ENCODE measurements around the gene KRTAP1-4. TPM values are rescaled to one million over a fixed set of nuclear protein-coding genes. Genes with fewer than 3 reads are reported as not detected.

The KRTAP1-4 gene
- total and polyA plus RNA-seq, 2 of the 8 experiments (the other 6 are each of a cell fraction or from before 2014, with no cell fraction given) = not detected

Small RNAs within 50 kb of the gene (small RNA-seq; reads per million reads assigned to genes)
- gene KRTAP3-4P (ENCODE audit: insufficient read depth) = not detected

Other genes starting within 250 kb of the KRTAP1-4 start
Only the 30 nearest of the 38 such genes appear.
- gene KRT12, start 163.0 kb downstream of the KRTAP1-4 start, total RNA-seq (2021; fragmentation: NEBNext Ultra II Directional; extraction: Animal tissue kit (Norgen Biotek cat#: 25700)) = not detected in 2 replicates
- gene KRT12, start 163.0 kb downstream of the KRTAP1-4 start, polyA plus RNA-seq (2011; rRNA removed) = 0.03 TPM in 1 of 2 replicates, not detected in the other
- gene KRT20, start 145.0 kb downstream of the KRTAP1-4 start, total RNA-seq (2021; fragmentation: NEBNext Ultra II Directional; extraction: Animal tissue kit (Norgen Biotek cat#: 25700)) = not detected in 2 replicates
- not detected in 2 replicates for gene KRT20, start 145.0 kb downstream of the KRTAP1-4 start, polyA plus RNA-seq (2011; rRNA removed)
- not detected in 2 replicates for gene KRT23, start 92.5 kb downstream of the KRTAP1-4 start, total RNA-seq (2021; fragmentation: NEBNext Ultra II Directional; extraction: Animal tissue kit (Norgen Biotek cat#: 25700))
- not detected in 2 replicates for gene KRT23, start 92.5 kb downstream of the KRTAP1-4 start, polyA plus RNA-seq (2011; rRNA removed)
- not detected in 2 replicates for gene KRT39, start 63.2 kb downstream of the KRTAP1-4 start, total RNA-seq (2021; fragmentation: NEBNext Ultra II Directional; extraction: Animal tissue kit (Norgen Biotek cat#: 25700))
- not detected in 2 replicates for gene KRT39, start 63.2 kb downstream of the KRTAP1-4 start, polyA plus RNA-seq (2011; rRNA removed)
- gene KRT40, start 45.9 kb downstream of the KRTAP1-4 start, total RNA-seq (2021; fragmentation: NEBNext Ultra II Directional; extraction: Animal tissue kit (Norgen Biotek cat#: 25700)) = not detected in 2 replicates
- gene KRT40, start 45.9 kb downstream of the KRTAP1-4 start, polyA plus RNA-seq (2011; rRNA removed) = not detected in 2 replicates
- gene KRTAP3-3, start 36.0 kb downstream of the KRTAP1-4 start, total RNA-seq (2021; fragmentation: NEBNext Ultra II Directional; extraction: Animal tissue kit (Norgen Biotek cat#: 25700)) = not detected in 2 replicates
- gene KRTAP3-3, start 36.0 kb downstream of the KRTAP1-4 start, polyA plus RNA-seq (2011; rRNA removed) = not detected in 2 replicates
- gene KRTAP3-2, start 30.3 kb downstream of the KRTAP1-4 start, total RNA-seq (2021; fragmentation: NEBNext Ultra II Directional; extraction: Animal tissue kit (Norgen Biotek cat#: 25700)) = not detected in 2 replicates
- gene KRTAP3-2, start 30.3 kb downstream of the KRTAP1-4 start, polyA plus RNA-seq (2011; rRNA removed) = not detected in 2 replicates
- gene KRTAP3-1, start 21.1 kb downstream of the KRTAP1-4 start, total RNA-seq (2021; fragmentation: NEBNext Ultra II Directional; extraction: Animal tissue kit (Norgen Biotek cat#: 25700)) = not detected in 2 replicates
- not detected in 2 replicates for gene KRTAP3-1, start 21.1 kb downstream of the KRTAP1-4 start, polyA plus RNA-seq (2011; rRNA removed)
- gene KRTAP1-5, start 3.0 kb downstream of the KRTAP1-4 start, total RNA-seq (2021; fragmentation: NEBNext Ultra II Directional; extraction: Animal tissue kit (Norgen Biotek cat#: 25700)) = not detected in 2 replicates
- not detected in 2 replicates for gene KRTAP1-5, start 3.0 kb downstream of the KRTAP1-4 start, polyA plus RNA-seq (2011; rRNA removed)
- not detected in 2 replicates for gene KRTAP1-3, start 4.7 kb upstream of the KRTAP1-4 start, total RNA-seq (2021; fragmentation: NEBNext Ultra II Directional; extraction: Animal tissue kit (Norgen Biotek cat#: 25700))
- gene KRTAP1-3, start 4.7 kb upstream of the KRTAP1-4 start, polyA plus RNA-seq (2011; rRNA removed) = not detected in 2 replicates
- gene KRTAP1-1, start 11.3 kb upstream of the KRTAP1-4 start, total RNA-seq (2021; fragmentation: NEBNext Ultra II Directional; extraction: Animal tissue kit (Norgen Biotek cat#: 25700)) = not detected in 2 replicates
- gene KRTAP1-1, start 11.3 kb upstream of the KRTAP1-4 start, polyA plus RNA-seq (2011; rRNA removed) = not detected in 2 replicates
- gene KRTAP2-1, start 17.1 kb upstream of the KRTAP1-4 start, total RNA-seq (2021; fragmentation: NEBNext Ultra II Directional; extraction: Animal tissue kit (Norgen Biotek cat#: 25700)) = not detected in 2 replicates
- not detected in 2 replicates for gene KRTAP2-1, start 17.1 kb upstream of the KRTAP1-4 start, polyA plus RNA-seq (2011; rRNA removed)
- not detected in 2 replicates for gene KRTAP2-2, start 25.0 kb upstream of the KRTAP1-4 start, total RNA-seq (2021; fragmentation: NEBNext Ultra II Directional; extraction: Animal tissue kit (Norgen Biotek cat#: 25700))
- not detected in 2 replicates for gene KRTAP2-2, start 25.0 kb upstream of the KRTAP1-4 start, polyA plus RNA-seq (2011; rRNA removed)
- not detected in 2 replicates for gene KRTAP2-3, start 29.9 kb upstream of the KRTAP1-4 start, total RNA-seq (2021; fragmentation: NEBNext Ultra II Directional; extraction: Animal tissue kit (Norgen Biotek cat#: 25700))
- gene KRTAP2-3, start 29.9 kb upstream of the KRTAP1-4 start, polyA plus RNA-seq (2011; rRNA removed) = not detected in 2 replicates
- not detected in 2 replicates for gene KRTAP2-4, start 35.7 kb upstream of the KRTAP1-4 start, total RNA-seq (2021; fragmentation: NEBNext Ultra II Directional; extraction: Animal tissue kit (Norgen Biotek cat#: 25700))
- not detected in 2 replicates for gene KRTAP2-4, start 35.7 kb upstream of the KRTAP1-4 start, polyA plus RNA-seq (2011; rRNA removed)
- gene KRTAP4-7, start 54.0 kb upstream of the KRTAP1-4 start, total RNA-seq (2021; fragmentation: NEBNext Ultra II Directional; extraction: Animal tissue kit (Norgen Biotek cat#: 25700)) = not detected in 2 replicates
- gene KRTAP4-7, start 54.0 kb upstream of the KRTAP1-4 start, polyA plus RNA-seq (2011; rRNA removed) = not detected in 2 replicates
- not detected in 2 replicates for gene KRTAP4-8, start 67.9 kb upstream of the KRTAP1-4 start, total RNA-seq (2021; fragmentation: NEBNext Ultra II Directional; extraction: Animal tissue kit (Norgen Biotek cat#: 25700))
- not detected in 2 replicates for gene KRTAP4-8, start 67.9 kb upstream of the KRTAP1-4 start, polyA plus RNA-seq (2011; rRNA removed)
- gene KRTAP4-16, start 72.0 kb upstream of the KRTAP1-4 start, total RNA-seq (2021; fragmentation: NEBNext Ultra II Directional; extraction: Animal tissue kit (Norgen Biotek cat#: 25700)) = not detected in 2 replicates
- not detected in 2 replicates for gene KRTAP4-16, start 72.0 kb upstream of the KRTAP1-4 start, polyA plus RNA-seq (2011; rRNA removed)
- not detected in 2 replicates for gene KRTAP4-9, start 75.2 kb upstream of the KRTAP1-4 start, total RNA-seq (2021; fragmentation: NEBNext Ultra II Directional; extraction: Animal tissue kit (Norgen Biotek cat#: 25700))
- 0.06 TPM in 1 of 2 replicates, not detected in the other for gene KRTAP4-9, start 75.2 kb upstream of the KRTAP1-4 start, polyA plus RNA-seq (2011; rRNA removed)
- gene KRTAP4-11, start 88.2 kb upstream of the KRTAP1-4 start, total RNA-seq (2021; fragmentation: NEBNext Ultra II Directional; extraction: Animal tissue kit (Norgen Biotek cat#: 25700)) = not detected in 2 replicates
- not detected in 2 replicates for gene KRTAP4-11, start 88.2 kb upstream of the KRTAP1-4 start, polyA plus RNA-seq (2011; rRNA removed)
- not detected in 2 replicates for gene KRTAP4-12, start 94.0 kb upstream of the KRTAP1-4 start, total RNA-seq (2021; fragmentation: NEBNext Ultra II Directional; extraction: Animal tissue kit (Norgen Biotek cat#: 25700))
- not detected in 2 replicates for gene KRTAP4-12, start 94.0 kb upstream of the KRTAP1-4 start, polyA plus RNA-seq (2011; rRNA removed)
- not detected in 2 replicates for gene KRTAP4-6, start 110.3 kb upstream of the KRTAP1-4 start, total RNA-seq (2021; fragmentation: NEBNext Ultra II Directional; extraction: Animal tissue kit (Norgen Biotek cat#: 25700))
- not detected in 2 replicates for gene KRTAP4-6, start 110.3 kb upstream of the KRTAP1-4 start, polyA plus RNA-seq (2011; rRNA removed)
- gene KRTAP4-5, start 119.6 kb upstream of the KRTAP1-4 start, total RNA-seq (2021; fragmentation: NEBNext Ultra II Directional; extraction: Animal tissue kit (Norgen Biotek cat#: 25700)) = not detected in 2 replicates
- not detected in 2 replicates for gene KRTAP4-5, start 119.6 kb upstream of the KRTAP1-4 start, polyA plus RNA-seq (2011; rRNA removed)
- gene KRTAP4-4, start 130.6 kb upstream of the KRTAP1-4 start, total RNA-seq (2021; fragmentation: NEBNext Ultra II Directional; extraction: Animal tissue kit (Norgen Biotek cat#: 25700)) = not detected in 2 replicates
- gene KRTAP4-4, start 130.6 kb upstream of the KRTAP1-4 start, polyA plus RNA-seq (2011; rRNA removed) = not detected in 2 replicates
- gene KRTAP4-3, start 138.0 kb upstream of the KRTAP1-4 start, total RNA-seq (2021; fragmentation: NEBNext Ultra II Directional; extraction: Animal tissue kit (Norgen Biotek cat#: 25700)) = not detected in 2 replicates
- not detected in 2 replicates for gene KRTAP4-3, start 138.0 kb upstream of the KRTAP1-4 start, polyA plus RNA-seq (2011; rRNA removed)
- gene KRTAP4-2, start 148.0 kb upstream of the KRTAP1-4 start, total RNA-seq (2021; fragmentation: NEBNext Ultra II Directional; extraction: Animal tissue kit (Norgen Biotek cat#: 25700)) = not detected in 2 replicates
- not detected in 2 replicates for gene KRTAP4-2, start 148.0 kb upstream of the KRTAP1-4 start, polyA plus RNA-seq (2011; rRNA removed)
- gene KRTAP4-1, start 154.7 kb upstream of the KRTAP1-4 start, total RNA-seq (2021; fragmentation: NEBNext Ultra II Directional; extraction: Animal tissue kit (Norgen Biotek cat#: 25700)) = not detected in 2 replicates
- gene KRTAP4-1, start 154.7 kb upstream of the KRTAP1-4 start, polyA plus RNA-seq (2011; rRNA removed) = 0.16 TPM in 1 of 2 replicates, not detected in the other
- not detected in 2 replicates for gene KRTAP9-1, start 159.7 kb upstream of the KRTAP1-4 start, total RNA-seq (2021; fragmentation: NEBNext Ultra II Directional; extraction: Animal tissue kit (Norgen Biotek cat#: 25700))
- gene KRTAP9-1, start 159.7 kb upstream of the KRTAP1-4 start, polyA plus RNA-seq (2011; rRNA removed) = not detected in 2 replicates
- not detected in 2 replicates for gene KRTAP9-2, start 196.5 kb upstream of the KRTAP1-4 start, total RNA-seq (2021; fragmentation: NEBNext Ultra II Directional; extraction: Animal tissue kit (Norgen Biotek cat#: 25700))
- not detected in 2 replicates for gene KRTAP9-2, start 196.5 kb upstream of the KRTAP1-4 start, polyA plus RNA-seq (2011; rRNA removed)
- gene KRTAP9-3, start 202.3 kb upstream of the KRTAP1-4 start, total RNA-seq (2021; fragmentation: NEBNext Ultra II Directional; extraction: Animal tissue kit (Norgen Biotek cat#: 25700)) = not detected in 2 replicates
- not detected in 2 replicates for gene KRTAP9-3, start 202.3 kb upstream of the KRTAP1-4 start, polyA plus RNA-seq (2011; rRNA removed)

Data from H1 (cell line).